NK-92 treated with Interleukin-12 subunit alpha and Interleukin-12 subunit beta, amount 100 ng/mL, for 24 hours (cell line): ENCODE measurements around the gene TBXA2R.

ENCODE experiments used
- DNase-seq: peaks from one replicate; lab custom pipeline; 2025; lab: John Stamatoyannopoulos, UW

TBXA2R gene

DNA sequence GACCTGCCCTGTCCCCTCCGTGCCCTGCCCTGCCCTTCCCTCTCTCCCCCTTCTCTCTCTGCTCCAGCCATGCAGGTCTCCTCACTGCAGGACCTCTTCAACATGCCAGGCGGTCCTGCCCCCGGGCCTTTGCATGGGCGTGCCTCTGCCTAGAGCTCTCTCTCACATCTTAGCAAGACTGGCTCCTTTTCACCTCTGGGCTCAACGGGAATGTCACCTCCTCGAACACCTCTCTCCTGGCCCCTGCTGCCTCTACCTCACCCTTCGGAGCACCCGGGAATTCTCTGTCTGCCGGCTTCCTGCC lies 54.9 kb downstream of the TBXA2R start:
- no peak for DNase-seq

GRCh38 chr19:3550947-3551791 lies 55.5 kb downstream of the TBXA2R start:
- no peak for DNase-seq

GRCh38 chr19:3549816-3550215 lies 56.9 kb downstream of the TBXA2R start:
- no peak for DNase-seq

DNA sequence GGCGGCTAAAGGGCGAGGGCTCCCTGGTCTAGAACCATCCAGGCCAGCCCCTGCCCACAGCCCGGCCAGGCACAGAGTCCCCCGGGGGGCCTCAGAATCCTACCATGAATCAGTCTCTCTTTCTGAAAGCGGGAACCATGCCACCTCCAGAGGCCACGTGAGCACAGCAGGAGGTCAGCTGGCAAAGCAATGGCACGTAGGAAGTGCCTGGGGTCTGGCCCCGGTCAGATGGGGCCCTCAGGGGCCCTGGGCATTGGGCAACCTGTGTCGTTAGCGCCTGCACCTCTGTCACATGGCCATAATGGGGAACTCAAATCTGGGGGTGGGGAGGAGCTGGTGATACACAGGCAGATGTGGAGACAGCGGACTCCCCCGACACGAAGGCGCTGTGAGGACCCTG lies 58.1 kb downstream of the TBXA2R start:
- no peak for DNase-seq

- DNase-seq = no peak
Measured at GRCh38 chr19:3547767-3548282, 58.9 kb downstream of the TBXA2R start.

DNA sequence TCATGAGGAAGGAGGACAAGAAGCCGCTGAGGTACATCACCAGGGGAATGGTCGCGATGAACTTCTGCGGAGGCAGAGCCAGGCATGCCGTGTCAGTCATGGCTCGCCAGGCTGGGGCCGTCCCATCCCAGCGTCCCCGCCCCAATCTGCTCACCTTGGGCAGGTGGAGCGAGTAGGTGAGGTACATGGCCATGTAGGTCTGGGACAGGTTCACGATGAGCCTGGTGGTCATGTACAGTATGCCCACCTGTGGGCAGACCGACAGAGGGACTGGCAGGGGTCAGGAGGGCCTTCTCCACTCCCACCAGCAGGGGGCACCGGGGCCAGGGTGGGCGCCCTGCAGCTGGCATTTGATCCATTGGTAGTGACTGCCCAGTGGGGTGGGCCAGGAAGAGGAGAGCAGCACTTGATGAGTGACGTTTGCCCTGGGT lies 59.4 kb downstream of the TBXA2R start:
- no peak for DNase-seq

GRCh38 chr19:3546119-3546518 lies 60.6 kb downstream of the TBXA2R start:
- DNase-seq = no peak

GRCh38 chr19:3545669-3546034 lies 61.0 kb downstream of the TBXA2R start:
- no peak for DNase-seq

DNA sequence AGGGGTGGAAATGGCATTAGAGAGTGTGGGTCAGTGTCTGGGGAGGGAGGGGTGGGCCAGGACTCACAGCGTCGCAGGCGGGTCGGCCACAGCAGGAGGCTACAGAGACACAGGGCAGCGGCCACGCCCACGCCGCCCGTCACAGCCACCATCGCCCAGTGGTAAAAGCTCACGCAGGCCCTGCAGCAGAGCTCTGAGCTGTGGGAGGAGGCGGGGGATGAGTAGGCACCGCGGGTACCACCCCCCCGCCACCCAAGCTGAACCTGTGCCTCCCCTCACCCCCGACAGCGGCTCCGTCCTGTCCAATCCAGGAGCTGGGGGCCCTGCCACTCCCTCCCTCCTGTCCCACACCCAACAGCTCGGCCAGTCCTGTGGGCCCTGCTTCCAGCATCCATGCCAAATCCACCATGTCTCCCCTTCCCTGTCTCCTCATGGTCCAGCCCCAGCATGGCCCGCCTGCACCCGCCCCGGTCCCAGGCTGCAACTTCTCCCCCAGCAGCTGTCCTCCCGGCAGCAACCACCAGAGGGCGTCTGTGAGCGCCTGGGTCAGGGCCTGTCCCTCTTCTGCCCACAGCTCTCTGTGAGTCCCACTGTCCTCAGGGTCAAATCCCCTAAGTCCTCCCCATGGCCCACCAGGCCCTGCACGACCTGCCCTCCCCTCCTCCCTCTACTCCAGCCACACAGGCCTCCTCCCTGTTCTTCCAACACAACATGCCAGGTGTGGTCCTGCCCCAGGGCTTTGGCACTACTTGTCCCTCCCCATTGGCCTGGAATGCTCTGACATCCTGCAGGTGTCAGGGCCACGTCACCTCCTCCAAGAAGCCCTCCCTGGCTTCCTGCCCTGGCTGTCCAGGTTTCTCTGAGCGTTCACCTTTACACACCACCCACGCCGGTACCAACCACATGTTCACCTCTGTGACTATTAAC lies 61.7 kb downstream of the TBXA2R start:
- peak; percentile 47 for DNase-seq
